Keratinocyte (primary cell): ENCODE measurements around the gene HSD11B2.

Experiments
- EZH2 ChIP-seq: IDR thresholded peaks from one replicate; pipeline ENCODE4 v1.6.1; 2012; ENCODE audit warnings: inconsistent platforms, mild to moderate bottlenecking, low read length, moderate library complexity
- TF ChIP-seq, protein P1 (sequence below), 3 experiments: IDR thresholded peaks in 1 of 3; conservative IDR thresholded peaks in 1 of 3; optimal IDR thresholded peaks in 1 of 3; 2 replicates in 2 of 3; 3 replicates in 1 of 3; pipeline versions ENCODE3 to v1.5.1; 2011; ENCODE audit warnings: low read length in 3 of 3, mild to moderate bottlenecking in 3 of 3, moderate library complexity in 2 of 3, control low read depth in 1 of 3, inconsistent platforms in 1 of 3; ENCODE audit not compliant: insufficient read depth in 2 of 3; ENCODE audit errors: extremely low read depth in 1 of 3

DNA sequence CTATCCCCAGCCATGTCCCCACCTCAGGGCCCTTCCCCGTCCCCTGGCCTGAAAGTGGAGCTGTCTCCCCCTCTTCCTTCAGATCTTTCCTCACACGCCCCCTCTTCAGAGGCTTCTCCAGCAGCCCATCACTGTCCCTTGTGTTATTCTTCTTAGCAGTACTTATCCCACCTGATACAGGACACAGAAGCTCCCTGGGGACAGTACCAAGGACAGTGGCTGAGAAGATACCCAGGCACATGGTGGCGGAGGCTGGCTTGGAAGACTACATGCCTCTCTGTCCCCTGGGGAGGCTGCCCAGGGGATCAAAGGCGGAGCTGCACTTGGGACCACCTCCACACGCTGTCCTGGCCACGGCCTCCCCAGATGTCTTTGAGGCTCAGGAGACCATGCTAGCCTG lies 23.9 kb downstream of the HSD11B2 start:
- no peak for TF ChIP-seq EZH2
- TF ChIP-seq, protein P1, sequence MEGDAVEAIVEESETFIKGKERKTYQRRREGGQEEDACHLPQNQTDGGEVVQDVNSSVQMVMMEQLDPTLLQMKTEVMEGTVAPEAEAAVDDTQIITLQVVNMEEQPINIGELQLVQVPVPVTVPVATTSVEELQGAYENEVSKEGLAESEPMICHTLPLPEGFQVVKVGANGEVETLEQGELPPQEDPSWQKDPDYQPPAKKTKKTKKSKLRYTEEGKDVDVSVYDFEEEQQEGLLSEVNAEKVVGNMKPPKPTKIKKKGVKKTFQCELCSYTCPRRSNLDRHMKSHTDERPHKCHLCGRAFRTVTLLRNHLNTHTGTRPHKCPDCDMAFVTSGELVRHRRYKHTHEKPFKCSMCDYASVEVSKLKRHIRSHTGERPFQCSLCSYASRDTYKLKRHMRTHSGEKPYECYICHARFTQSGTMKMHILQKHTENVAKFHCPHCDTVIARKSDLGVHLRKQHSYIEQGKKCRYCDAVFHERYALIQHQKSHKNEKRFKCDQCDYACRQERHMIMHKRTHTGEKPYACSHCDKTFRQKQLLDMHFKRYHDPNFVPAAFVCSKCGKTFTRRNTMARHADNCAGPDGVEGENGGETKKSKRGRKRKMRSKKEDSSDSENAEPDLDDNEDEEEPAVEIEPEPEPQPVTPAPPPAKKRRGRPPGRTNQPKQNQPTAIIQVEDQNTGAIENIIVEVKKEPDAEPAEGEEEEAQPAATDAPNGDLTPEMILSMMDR (optimal IDR thresholded peaks at IDR 0.05 in 1 of 3, IDR thresholded peaks at IDR 0.05 in 1 of 3, conservative IDR thresholded peaks at IDR 0.05 in 1 of 3; ENCODE audit: extremely low read depth in 1 of 3, insufficient read depth in 2 of 3, low read length in 3 of 3) = no peak
